ENCODE results near the gene BCL2L14. TPM values are rescaled to one million over a fixed set of nuclear protein-coding genes. Genes with fewer than 3 reads are reported as not detected.

BCL2L14 gene
- total RNA-seq, 1 donor from 2014 or later = not detected

- H3K27me3 Mint-ChIP-seq (ENCODE audit: low read depth) = no peaks in the 10 kb centered on the region
- no peak overlapping the region for H3K27ac Mint-ChIP-seq
- TF ChIP-seq CTCF (IDR thresholded peaks at IDR 0.05; ENCODE audit: unreplicated experiment) = no peak
- H3K36me3 Mint-ChIP-seq = no peaks in the 10 kb centered on the region
- DNase-seq (ENCODE audit: low spot score in 2 of 2, unreplicated experiment in 2 of 2) = no peak
- H3K4me3 Mint-ChIP-seq = no peak overlapping the region
- peaks cover 11% of the 10 kb centered on the region for H3K4me1 Mint-ChIP-seq
- H3K9me3 Mint-ChIP-seq = no peaks in the 10 kb centered on the region
Measured at GRCh38 chr12:12088761-12089160, 18.0 kb downstream of the BCL2L14 start.

GRCh38 chr12:12091071-12091470 lies 20.3 kb downstream of the BCL2L14 start:
- Mint-ChIP-seq H3K4me3 (no peak overlapping the region), H3K27me3 (ENCODE audit: low read depth) (no peaks in the 10 kb centered on the region), H3K36me3 (peaks cover 1% of the 10 kb centered on the region), H3K9me3 (no peaks in the 10 kb centered on the region), H3K27ac (no peak overlapping the region), H3K4me1 (peaks cover 11% of the 10 kb centered on the region)
- TF ChIP-seq CTCF (IDR thresholded peaks at IDR 0.05; ENCODE audit: unreplicated experiment) = no peak
- no peak for DNase-seq (ENCODE audit: low spot score in 2 of 2, unreplicated experiment in 2 of 2)

- DNase-seq (ENCODE audit: low spot score in 2 of 2, unreplicated experiment in 2 of 2) = no peak
- no peak overlapping the region for H3K4me3 Mint-ChIP-seq
- no peak overlapping the region for H3K27ac Mint-ChIP-seq
- no peaks in the 10 kb centered on the region for H3K9me3 Mint-ChIP-seq
- H3K4me1 Mint-ChIP-seq = peaks cover 4% of the 10 kb centered on the region
- H3K27me3 Mint-ChIP-seq (ENCODE audit: low read depth) = no peaks in the 10 kb centered on the region
- peaks cover 1% of the 10 kb centered on the region for H3K36me3 Mint-ChIP-seq
- no peak for TF ChIP-seq CTCF (IDR thresholded peaks at IDR 0.05; ENCODE audit: unreplicated experiment)
Measured at GRCh38 chr12:12091977-12092663, 21.4 kb downstream of the BCL2L14 start.

- Mint-ChIP-seq H3K27me3 (ENCODE audit: low read depth) (no peaks in the 10 kb centered on the region), H3K4me3 (no peak overlapping the region), H3K9me3 (no peaks in the 10 kb centered on the region), H3K4me1 (peaks cover 9% of the 10 kb centered on the region), H3K36me3 (peaks cover 1% of the 10 kb centered on the region), H3K27ac (no peak overlapping the region)
- no peak for TF ChIP-seq CTCF (IDR thresholded peaks at IDR 0.05; ENCODE audit: unreplicated experiment)
- no peak for DNase-seq (ENCODE audit: low spot score in 2 of 2, unreplicated experiment in 2 of 2)
Measured at GRCh38 chr12:12094481-12094880, 23.7 kb downstream of the BCL2L14 start.

- peaks cover 1% of the 10 kb centered on the region for H3K36me3 Mint-ChIP-seq
- DNase-seq (ENCODE audit: low spot score in 2 of 2, unreplicated experiment in 2 of 2) = no peak
- H3K4me1 Mint-ChIP-seq = peaks cover 9% of the 10 kb centered on the region
- no peaks in the 10 kb centered on the region for H3K9me3 Mint-ChIP-seq
- no peak overlapping the region for H3K4me3 Mint-ChIP-seq
- TF ChIP-seq CTCF (IDR thresholded peaks at IDR 0.05; ENCODE audit: unreplicated experiment) = no peak
- H3K27ac Mint-ChIP-seq = no peak overlapping the region
- H3K27me3 Mint-ChIP-seq (ENCODE audit: low read depth) = no peaks in the 10 kb centered on the region
Measured at GRCh38 chr12:12095021-12095420, 24.3 kb downstream of the BCL2L14 start.
